OCI-LY7 (cell line): ENCODE results near the gene PRR5L. TPM values are rescaled to one million over a fixed set of nuclear protein-coding genes. Genes with fewer than 3 reads are reported as not detected.

Experiments
- BruUV-seq: library from RNA; stranded (reverse); fragments of 400-500 nt; replicated peaks from 2 replicates; lab custom pipeline; 2021; lab: Mats Ljungman, UMichigan
- CTCF ChIA-PET: fragments of 300-600 bp; sonication (Branson Sonifier 250); formaldehyde crosslinking; loops from one replicate; lab custom pipeline; 2022; ENCODE audit warnings: antibody characterized with exemption; ENCODE audit not compliant: unreplicated experiment; lab: Charles Lee
- POLR2A ChIA-PET: fragments of 300-600 bp; sonication (Branson Sonifier 250); formaldehyde crosslinking; loops from one replicate; lab custom pipeline; 2022; ENCODE audit warnings: antibody characterized with exemption; lab: Charles Lee
- DNase-seq: peaks from one replicate; pipeline ENCODE4 v3.0.0-alpha.2; 2015; ENCODE audit warnings: low spot score
- H2AFZ ChIP-seq: fragments of 200-600 bp; sonication (generic), shearing (Covaris generic); 2 replicates; pipeline ENCODE4 v1.6.1; 2014; ENCODE audit warnings: mild to moderate bottlenecking, antibody characterized with exemption, low read length, moderate library complexity
- H3K27ac ChIP-seq: fragments of 200-600 bp; sonication (generic); 2 replicates; pipeline ENCODE4 v1.5.1; 2014; ENCODE audit warnings: mixed run types, low read depth, mild to moderate bottlenecking, moderate library complexity, low read length, inconsistent platforms; ENCODE audit not compliant: poor library complexity, severe bottlenecking
- H3K36me3 ChIP-seq: fragments of 200-600 bp; sonication (generic); 2 replicates; pipeline ENCODE4 v1.6.1; 2014; ENCODE audit warnings: mild to moderate bottlenecking, antibody characterized with exemption, low read length, moderate library complexity, mixed read lengths; ENCODE audit not compliant: insufficient read depth
- H3K4me1 ChIP-seq: fragments of 200-600 bp; sonication (generic); 2 replicates; pipeline ENCODE4 v1.5.1; 2014; ENCODE audit warnings: mild to moderate bottlenecking, low read length; ENCODE audit not compliant: insufficient read depth, poor library complexity, severe bottlenecking
- H3K4me2 ChIP-seq: fragments of 200-600 bp; sonication (generic); 2 replicates; pipeline ENCODE4 v1.6.1; 2014; ENCODE audit warnings: mild to moderate bottlenecking, low read length
- H3K4me3 ChIP-seq: fragments of 200-600 bp; sonication (generic); 2 replicates; pipeline ENCODE4 v1.5.1; 2014; ENCODE audit warnings: mild to moderate bottlenecking, low read depth, low read length; ENCODE audit not compliant: poor library complexity, severe bottlenecking
- H3K79me2 ChIP-seq: fragments of 200-600 bp; sonication (generic); 2 replicates; pipeline ENCODE4 v1.6.1; 2016; ENCODE audit warnings: low read depth, mild to moderate bottlenecking, low read length, moderate library complexity, mixed read lengths; ENCODE audit not compliant: insufficient read depth
- H3K9me2 ChIP-seq: fragments of 200-600 bp; sonication (generic); 2 replicates; pipeline ENCODE4 v1.6.1; 2016; ENCODE audit warnings: mild to moderate bottlenecking, low read length, mixed read lengths; ENCODE audit not compliant: insufficient read depth
- H3K9me3 ChIP-seq: fragments of 200-600 bp; sonication (generic); 2 replicates; pipeline ENCODE4 v1.6.1; 2014; ENCODE audit warnings: mild to moderate bottlenecking, mixed run types, low read length, mixed read lengths
- H4K20me1 ChIP-seq: fragments of 200-600 bp; sonication (generic); 2 replicates; pipeline ENCODE4 v1.6.1; 2014; ENCODE audit warnings: mild to moderate bottlenecking, antibody characterized with exemption, low read length, moderate library complexity, mixed read lengths; ENCODE audit not compliant: insufficient read depth
- CTCF ChIP-seq: fragments of 200-600 bp; sonication (generic); conservative IDR thresholded peaks from 2 replicates; pipeline ENCODE4 v1.5.1; 2014; ENCODE audit warnings: mild to moderate bottlenecking, antibody characterized with exemption, low read length, moderate library complexity, mixed read lengths
- EZH2phosphoT487 ChIP-seq: fragments of 200-600 bp; sonication (generic); IDR thresholded peaks from 2 replicates; pipeline ENCODE4 v1.6.1; 2018; ENCODE audit warnings: low read depth, borderline replicate concordance, mild to moderate bottlenecking, mixed run types, antibody characterized with exemption, low read length, moderate library complexity, mixed read lengths
- intact Hi-C: fragments of 100-400 bp; cut with micrococcal nuclease; formaldehyde crosslinking; loops from one replicate; pipeline ENCODE4 v1.10.0; 2022; ENCODE audit not compliant: unreplicated experiment
- total RNA-seq, 2 experiments: library from RNA; depleted of rRNA in 1 of 2; stranded (reverse); fragments of >200 nt in 1 of 2; shearing (Covaris generic) in 1 of 2; gene quantifications; 2 replicates each; pipeline ENCODE4 v1.2.3, GENCODE V29; 2014 to 2022

The PRR5L gene
- total RNA-seq, 2 experiments from 2014 or later, result not detected

GRCh38 chr11:36253238-36253637 is 42.9 kb upstream of the PRR5L start:
- no peaks in the 10 kb centered on the region for H3K4me1 ChIP-seq
- no peak overlapping the region for H3K4me2 ChIP-seq
- intact Hi-C loops, result no loop called here
- no peak overlapping the region for H3K4me3 ChIP-seq
- no peak for TF ChIP-seq CTCF
- no peak for TF ChIP-seq EZH2phosphoT487
- H3K9me2 ChIP-seq, result no peaks in the 10 kb centered on the region
- no TSS peak for BruUV-seq
- no peak for DNase-seq
- H4K20me1 ChIP-seq, result no peaks in the 10 kb centered on the region
- CTCF ChIA-PET, result no interaction called here
- H3K27ac ChIP-seq, result no peak overlapping the region
- H3K9me3 ChIP-seq, result no peaks in the 10 kb centered on the region
- H3K36me3 ChIP-seq, result no peaks in the 10 kb centered on the region
- no peak overlapping the region for H2AFZ ChIP-seq
- no peaks in the 10 kb centered on the region for H3K79me2 ChIP-seq
- POLR2A ChIA-PET, result no interaction called here

- Histone ChIP-seq H3K9me3 (no peaks in the 10 kb centered on the region), H2AFZ (no peak overlapping the region), H3K4me2 (no peak overlapping the region), H3K4me1 (no peaks in the 10 kb centered on the region), H4K20me1 (no peaks in the 10 kb centered on the region), H3K79me2 (no peaks in the 10 kb centered on the region), H3K9me2 (no peaks in the 10 kb centered on the region), H3K4me3 (no peak overlapping the region), H3K27ac (no peak overlapping the region), H3K36me3 (no peaks in the 10 kb centered on the region)
- intact Hi-C loops, result no loop called here
- ChIA-PET POLR2A (interaction anchor here (0.5 kb wide), 1 partner anchor 934 kb away, joined by 4 read pairs; no protein-coding TSS in a partner anchor), CTCF (no interaction called here)
- no peak for DNase-seq
- BruUV-seq, result no TSS peak
- no peak for TF ChIP-seq CTCF
- TF ChIP-seq EZH2phosphoT487, result no peak
Observed at GRCh38 chr11:36254713-36255112, 41.4 kb upstream of the PRR5L start.

GRCh38 chr11:36257351-36257750 is 38.7 kb upstream of the PRR5L start:
- intact Hi-C loops, result no loop called here

More at GRCh38 chr11:36257351-36257750, 38.7 kb upstream of the PRR5L start:
- H3K9me2 ChIP-seq, result no peaks in the 10 kb centered on the region
- no TSS peak for BruUV-seq
- POLR2A ChIA-PET, result no interaction called here
- no peaks in the 10 kb centered on the region for H3K79me2 ChIP-seq
- no peak for TF ChIP-seq CTCF
- no peak for TF ChIP-seq EZH2phosphoT487
- H2AFZ ChIP-seq, result no peak overlapping the region
- H3K4me2 ChIP-seq, result no peak overlapping the region
- H3K9me3 ChIP-seq, result no peaks in the 10 kb centered on the region
- CTCF ChIA-PET, result interaction anchor here (0.5 kb wide), 1 partner anchor 117 kb away, joined by 5 read pairs; no protein-coding TSS in a partner anchor
- no peak for DNase-seq
- no peak overlapping the region for H3K4me3 ChIP-seq
- H3K27ac ChIP-seq, result no peak overlapping the region
- H4K20me1 ChIP-seq, result no peaks in the 10 kb centered on the region
- H3K4me1 ChIP-seq, result no peaks in the 10 kb centered on the region
- no peaks in the 10 kb centered on the region for H3K36me3 ChIP-seq
